ENCODE data around the gene PAQR8. TPM values are rescaled to one million over a fixed set of nuclear protein-coding genes. Genes with fewer than 3 reads are reported as not detected.
A peak's percentile ranks its signal among the peaks of the same experiment; 100 is the strongest.

Gene PAQR8, protein sequence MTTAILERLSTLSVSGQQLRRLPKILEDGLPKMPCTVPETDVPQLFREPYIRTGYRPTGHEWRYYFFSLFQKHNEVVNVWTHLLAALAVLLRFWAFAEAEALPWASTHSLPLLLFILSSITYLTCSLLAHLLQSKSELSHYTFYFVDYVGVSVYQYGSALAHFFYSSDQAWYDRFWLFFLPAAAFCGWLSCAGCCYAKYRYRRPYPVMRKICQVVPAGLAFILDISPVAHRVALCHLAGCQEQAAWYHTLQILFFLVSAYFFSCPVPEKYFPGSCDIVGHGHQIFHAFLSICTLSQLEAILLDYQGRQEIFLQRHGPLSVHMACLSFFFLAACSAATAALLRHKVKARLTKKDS
- 1 to 10 TPM; 1.4 to 3.4 (median 2.6) TPM for total RNA-seq

DNA sequence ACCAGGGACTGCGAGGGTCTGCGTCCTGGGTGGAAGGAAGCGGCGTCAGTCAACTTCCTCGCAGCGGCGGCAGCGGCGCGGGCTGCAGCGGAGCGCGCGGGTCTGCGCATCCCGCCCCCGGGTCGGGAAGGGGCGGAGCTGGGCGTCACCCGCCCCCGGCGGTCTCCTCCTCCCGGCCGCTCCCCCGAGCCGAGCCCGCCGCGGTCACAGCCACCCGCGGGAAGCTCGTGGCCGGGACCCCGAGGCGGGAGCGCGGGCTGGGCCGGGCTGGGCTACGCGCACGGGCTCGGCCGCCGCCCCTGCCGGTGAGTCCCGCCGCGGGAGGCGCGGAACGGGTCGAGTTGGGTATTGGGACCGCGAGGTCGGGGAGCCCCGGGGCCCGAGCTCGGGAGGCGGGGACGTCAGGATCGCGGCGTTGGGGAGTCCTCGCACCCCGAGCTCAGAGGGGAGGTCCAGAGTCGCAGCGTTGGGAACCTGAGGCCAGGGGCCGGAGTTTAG is at the start of gene PAQR8:
TSS of gene PAQR8 (plus strand) at position 207 of the 498 bp plus-strand sequence. CDS start 41,063 bp downstream, outside the sequence.
- Mint-ChIP-seq H3K27me3 (ENCODE audit: low read depth) (no peaks in the 10 kb centered on the region), H3K36me3 (ENCODE audit: insufficient read depth) (peaks cover 5% of the 10 kb centered on the region), H3K9me3 (no peaks in the 10 kb centered on the region), H3K4me3 (peak within 1 kb of the TSS; percentile 98), H3K4me1 (ENCODE audit: low read depth) (peaks cover 38% of the 10 kb centered on the region)
- peak; percentile 90 to 92 for ATAC-seq
- DNase-seq: peak; percentile 80

DNA sequence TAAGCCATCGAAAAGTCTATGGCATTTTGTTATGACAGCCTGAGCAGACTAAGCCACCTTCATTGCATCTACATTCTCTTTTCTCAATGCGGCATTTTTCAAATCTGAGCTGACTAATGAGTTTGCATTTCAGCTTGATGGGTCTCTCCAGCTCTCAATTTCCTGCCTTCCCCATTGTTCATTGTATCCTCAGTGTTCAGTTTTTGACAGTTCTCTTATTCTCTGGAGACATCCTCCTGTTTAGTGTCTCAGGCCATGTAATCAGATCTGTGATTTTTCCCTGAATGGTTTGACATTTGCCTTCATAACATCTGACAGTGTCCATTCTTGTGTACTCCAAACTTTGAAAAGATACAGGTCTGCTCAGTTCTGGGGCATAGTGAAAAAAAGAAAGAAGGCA is 49.5 kb upstream of the PAQR8 start:
- no peak overlapping the region for H3K4me3 Mint-ChIP-seq
- peaks cover 38% of the 10 kb centered on the region for H3K4me1 Mint-ChIP-seq (ENCODE audit: low read depth)
- no peak for DNase-seq
- ATAC-seq: no peak
- peaks cover 3% of the 10 kb centered on the region for H3K9me3 Mint-ChIP-seq
- no peaks in the 10 kb centered on the region for H3K27me3 Mint-ChIP-seq (ENCODE audit: low read depth)
- H3K36me3 Mint-ChIP-seq (ENCODE audit: insufficient read depth): no peaks in the 10 kb centered on the region

DNA sequence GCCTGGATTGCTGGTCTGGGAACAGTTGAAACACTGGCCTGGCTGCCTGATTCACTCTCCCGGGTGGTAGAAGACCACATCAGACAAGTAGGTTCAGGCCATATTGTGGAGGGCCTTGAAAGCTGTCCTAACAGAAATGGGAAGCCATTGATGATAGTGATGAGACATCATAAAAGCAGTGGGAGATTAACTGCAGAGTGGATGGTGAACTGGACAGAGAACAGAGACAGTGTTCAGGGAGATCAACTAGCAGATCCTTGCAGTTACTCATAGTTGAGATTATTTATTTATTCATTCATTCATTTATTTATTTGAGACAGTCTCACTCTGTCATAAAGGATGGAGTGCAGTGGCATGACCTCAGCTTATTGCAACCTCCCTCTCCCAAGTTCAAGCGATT is 47.2 kb upstream of the PAQR8 start:
- H3K9me3 Mint-ChIP-seq: peaks cover 3% of the 10 kb centered on the region

DNA sequence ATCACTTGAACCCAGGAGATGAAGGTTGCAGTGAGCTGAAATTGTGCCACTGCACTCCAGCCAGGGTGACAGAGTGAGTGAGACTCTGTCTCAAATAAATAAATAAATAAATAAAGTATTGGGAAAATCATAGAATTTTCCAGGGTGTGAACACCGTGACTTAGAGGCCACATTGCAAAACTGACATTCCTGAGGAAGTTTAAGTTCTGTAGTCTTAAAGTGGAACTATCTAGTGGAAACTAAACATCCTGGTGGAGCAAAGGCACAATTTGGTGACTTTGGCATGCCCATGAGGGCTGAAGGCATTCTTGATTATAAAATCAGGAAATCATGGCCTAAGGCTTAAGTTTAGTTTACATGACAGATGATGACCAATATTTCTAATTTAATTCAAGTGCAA is 44.7 kb upstream of the PAQR8 start:
- Mint-ChIP-seq H3K27me3 (ENCODE audit: low read depth) (no peaks in the 10 kb centered on the region), H3K4me1 (ENCODE audit: low read depth) (peaks cover 21% of the 10 kb centered on the region), H3K9me3 (no peaks in the 10 kb centered on the region), H3K36me3 (ENCODE audit: insufficient read depth) (no peaks in the 10 kb centered on the region), H3K4me3 (no peak overlapping the region)
- DNase-seq (no peak), ATAC-seq (no peak)

More for the DNA sequence above, 47.2 kb upstream of the PAQR8 start:
- H3K4me3 Mint-ChIP-seq: no peak overlapping the region
- DNase-seq (no peak), ATAC-seq (no peak)
- H3K36me3 Mint-ChIP-seq (ENCODE audit: insufficient read depth): no peaks in the 10 kb centered on the region
- no peaks in the 10 kb centered on the region for H3K27me3 Mint-ChIP-seq (ENCODE audit: low read depth)
- H3K4me1 Mint-ChIP-seq (ENCODE audit: low read depth): peaks cover 32% of the 10 kb centered on the region

DNA sequence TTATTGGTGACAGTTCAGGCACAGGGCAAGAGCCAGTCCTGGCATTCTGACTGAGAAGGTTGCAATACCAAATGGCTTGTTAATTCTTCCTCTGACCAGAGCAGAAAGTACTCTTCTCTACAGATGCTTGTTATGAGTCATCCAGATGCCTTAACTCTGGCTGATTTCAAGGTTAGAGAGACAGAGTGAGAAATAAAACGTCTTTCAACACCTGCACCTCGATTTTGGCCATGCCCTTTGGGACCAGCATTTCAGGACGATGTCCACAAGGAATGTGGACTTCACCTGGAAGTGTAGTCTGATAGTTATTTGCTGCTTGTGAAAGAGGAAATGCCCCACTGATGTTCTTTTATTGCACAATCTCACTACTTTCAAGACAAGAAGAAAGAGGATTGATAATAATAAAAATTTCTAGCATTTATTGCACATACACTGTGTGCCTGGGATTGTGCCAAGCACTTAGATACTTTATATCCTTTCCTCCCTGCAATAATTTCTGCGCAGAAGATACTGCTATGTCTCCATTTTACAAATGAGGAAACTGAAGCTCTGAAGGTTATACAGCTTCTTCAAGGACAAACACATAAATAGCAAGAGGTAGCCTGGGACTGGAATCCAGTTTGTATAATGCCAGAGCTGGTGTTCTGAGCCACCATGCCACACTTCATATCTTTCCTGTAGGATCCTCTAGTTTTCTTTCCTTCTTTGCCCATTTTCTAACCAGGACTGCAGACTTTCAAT is 43.9 kb upstream of the PAQR8 start:
- Mint-ChIP-seq H3K4me1 (ENCODE audit: low read depth) (peaks cover 16% of the 10 kb centered on the region), H3K27me3 (ENCODE audit: low read depth) (no peaks in the 10 kb centered on the region), H3K9me3 (no peaks in the 10 kb centered on the region), H3K36me3 (ENCODE audit: insufficient read depth) (no peaks in the 10 kb centered on the region), H3K4me3 (no peak overlapping the region)
- DNase-seq (no peak), ATAC-seq (peak in 1 of 2 donors; percentile 61)

DNA sequence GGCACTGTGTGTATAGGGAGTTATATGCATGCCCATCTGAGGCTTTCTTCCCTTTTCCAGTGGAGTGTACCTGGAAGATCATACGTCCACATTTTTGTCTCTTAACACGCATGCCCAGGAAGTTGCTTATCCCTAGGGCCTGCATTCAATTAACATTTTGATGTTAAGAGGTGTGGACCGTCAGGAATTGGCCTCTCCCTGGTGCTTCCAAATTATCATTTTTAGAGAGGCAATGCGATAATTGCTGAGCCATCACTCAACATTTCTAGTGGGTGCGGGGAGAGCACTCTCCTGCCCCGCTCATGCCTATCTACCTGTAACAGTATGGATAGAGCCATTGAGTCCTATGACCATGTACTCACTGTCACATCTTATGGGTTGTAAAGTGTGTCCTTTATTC is 37.8 kb upstream of the PAQR8 start:
- Mint-ChIP-seq H3K36me3 (ENCODE audit: insufficient read depth) (no peaks in the 10 kb centered on the region), H3K4me3 (no peak overlapping the region), H3K4me1 (ENCODE audit: low read depth) (peaks cover 10% of the 10 kb centered on the region), H3K9me3 (no peaks in the 10 kb centered on the region), H3K27me3 (ENCODE audit: low read depth) (no peaks in the 10 kb centered on the region)
- no peak for DNase-seq
- no peak for ATAC-seq

DNA sequence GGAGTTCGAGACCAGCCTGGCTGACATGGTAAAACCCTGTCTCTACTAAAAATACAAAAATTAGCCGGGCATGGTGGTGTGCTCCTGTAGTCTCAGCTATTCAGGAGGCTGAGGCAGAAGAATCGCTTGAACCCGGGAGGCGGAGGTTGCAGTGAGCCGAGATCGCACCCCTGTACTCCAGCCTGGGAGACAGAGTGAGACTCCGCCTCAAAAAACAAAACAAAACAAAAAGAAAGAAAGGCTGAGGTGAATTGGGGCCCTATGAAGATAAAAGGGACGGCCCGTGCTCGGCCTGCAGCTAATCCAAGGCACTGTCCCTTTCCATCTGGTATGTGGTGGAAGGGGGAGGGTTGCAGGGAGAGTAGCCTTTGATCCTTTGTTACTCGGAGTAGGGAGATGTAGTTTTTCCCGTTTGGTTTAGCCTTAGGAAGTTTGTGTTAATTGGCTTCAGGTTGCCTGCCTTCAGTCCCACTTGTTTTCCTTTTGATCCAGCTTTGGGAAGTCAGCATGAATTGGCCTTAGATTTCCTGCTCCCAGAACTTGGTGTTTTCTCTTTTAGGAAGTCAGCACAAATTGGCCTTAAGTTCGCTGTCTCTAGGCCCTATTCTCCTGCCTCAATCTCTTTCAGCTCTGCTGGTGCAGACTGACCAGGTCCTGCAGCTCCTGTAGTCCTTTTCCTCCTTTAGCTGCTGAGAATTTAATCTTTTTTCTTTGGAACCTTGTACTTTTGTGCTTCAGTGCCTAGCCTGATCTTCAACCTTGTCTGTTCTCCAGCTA is 36.1 kb upstream of the PAQR8 start:
- peaks cover 13% of the 10 kb centered on the region for H3K4me1 Mint-ChIP-seq (ENCODE audit: low read depth)
- no peaks in the 10 kb centered on the region for H3K9me3 Mint-ChIP-seq
- DNase-seq (no peak), ATAC-seq (no peak)
- H3K27me3 Mint-ChIP-seq (ENCODE audit: low read depth): no peaks in the 10 kb centered on the region
- H3K36me3 Mint-ChIP-seq (ENCODE audit: insufficient read depth): no peaks in the 10 kb centered on the region
- H3K4me3 Mint-ChIP-seq: no peak overlapping the region

DNA sequence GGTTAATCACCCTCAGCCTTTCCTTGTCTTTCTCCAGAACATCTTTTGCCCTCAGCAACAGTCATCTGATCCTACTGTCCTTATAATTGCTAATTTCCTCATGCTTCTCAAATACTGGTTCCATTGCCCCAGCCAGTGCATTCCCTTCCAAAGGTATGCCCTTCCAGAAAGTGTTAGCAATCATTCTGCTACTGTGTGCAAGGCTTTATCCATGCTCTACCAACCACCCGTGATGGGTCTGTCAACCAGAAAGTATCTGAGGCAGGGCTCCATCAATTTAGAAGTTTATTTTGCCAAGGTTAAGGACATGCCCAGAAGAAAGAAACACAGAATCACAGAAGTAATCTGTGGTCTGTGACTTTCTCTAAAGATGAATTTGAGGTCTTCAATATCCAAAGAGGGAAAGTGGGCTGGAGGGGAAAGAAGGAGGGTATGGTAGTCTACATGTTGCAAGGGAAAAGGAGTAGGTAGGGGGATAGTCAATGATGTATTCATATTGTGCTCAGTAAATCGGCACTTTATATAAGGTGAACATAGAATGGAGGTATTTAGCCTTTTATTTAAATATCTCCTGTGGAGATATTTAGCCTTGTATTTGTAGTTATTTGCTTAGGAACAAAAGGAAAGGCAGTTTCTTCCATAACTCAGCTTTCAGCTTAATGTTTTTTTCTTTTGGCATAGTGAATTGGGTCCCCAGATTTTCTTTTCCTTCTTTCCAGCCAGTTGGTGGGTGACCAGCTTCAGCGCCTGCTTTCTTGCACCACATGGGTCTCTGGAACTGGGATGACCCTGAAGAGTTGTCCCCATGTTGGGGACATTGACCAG is 35.2 kb upstream of the PAQR8 start:
- no peaks in the 10 kb centered on the region for H3K9me3 Mint-ChIP-seq
- H3K36me3 Mint-ChIP-seq (ENCODE audit: insufficient read depth): no peaks in the 10 kb centered on the region

DNA sequence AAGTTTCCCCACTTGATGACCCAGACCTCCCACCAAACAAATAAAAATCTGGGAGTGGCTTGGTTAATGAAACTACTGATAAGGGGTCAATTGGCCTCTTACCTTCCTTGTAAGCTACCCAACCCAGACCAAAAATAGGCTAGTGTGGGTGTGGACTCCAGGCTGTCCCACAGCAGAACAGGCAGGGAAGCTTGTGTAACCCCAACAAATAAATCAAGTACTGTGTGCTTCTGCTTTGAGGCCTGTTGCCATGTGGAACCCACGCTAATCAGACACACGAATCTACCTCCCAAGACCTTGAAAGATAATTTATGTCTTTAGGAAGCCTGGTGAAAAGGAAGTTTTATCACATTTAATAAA is 33.7 kb upstream of the PAQR8 start:
- DNase-seq (no peak), ATAC-seq (no peak)
- Mint-ChIP-seq H3K27me3 (ENCODE audit: low read depth) (no peaks in the 10 kb centered on the region), H3K4me3 (no peak overlapping the region), H3K9me3 (no peaks in the 10 kb centered on the region), H3K36me3 (ENCODE audit: insufficient read depth) (no peaks in the 10 kb centered on the region), H3K4me1 (ENCODE audit: low read depth) (peaks cover 27% of the 10 kb centered on the region)

More for the DNA sequence above, 35.2 kb upstream of the PAQR8 start:
- DNase-seq (no peak), ATAC-seq (no peak)
- no peak overlapping the region for H3K4me3 Mint-ChIP-seq
- H3K27me3 Mint-ChIP-seq (ENCODE audit: low read depth): no peaks in the 10 kb centered on the region
- peaks cover 16% of the 10 kb centered on the region for H3K4me1 Mint-ChIP-seq (ENCODE audit: low read depth)

DNA sequence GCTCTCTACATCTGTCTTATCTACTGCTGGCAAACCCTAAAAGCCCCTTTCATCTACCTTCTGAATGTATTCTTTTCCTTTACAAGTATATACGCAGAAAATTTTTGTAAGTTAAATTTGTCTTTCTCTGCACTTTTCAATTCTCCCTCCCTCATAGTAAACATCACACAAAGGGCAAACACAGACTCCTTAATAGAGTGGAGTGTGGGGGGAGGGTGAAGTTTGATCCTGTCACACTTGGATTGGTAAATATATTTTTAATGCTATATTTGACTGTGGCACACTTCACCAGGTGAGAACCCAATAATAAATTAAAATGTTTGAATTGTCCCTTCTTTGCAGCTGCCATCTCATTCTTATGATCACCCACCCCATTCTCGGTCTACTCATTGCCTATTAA is 33.2 kb upstream of the PAQR8 start:
- no peaks in the 10 kb centered on the region for H3K27me3 Mint-ChIP-seq (ENCODE audit: low read depth)
- no peaks in the 10 kb centered on the region for H3K36me3 Mint-ChIP-seq (ENCODE audit: insufficient read depth)
- ATAC-seq (no peak), DNase-seq (no peak)
- H3K4me1 Mint-ChIP-seq (ENCODE audit: low read depth): peaks cover 31% of the 10 kb centered on the region
- H3K4me3 Mint-ChIP-seq: no peak overlapping the region
- H3K9me3 Mint-ChIP-seq: no peaks in the 10 kb centered on the region

DNA sequence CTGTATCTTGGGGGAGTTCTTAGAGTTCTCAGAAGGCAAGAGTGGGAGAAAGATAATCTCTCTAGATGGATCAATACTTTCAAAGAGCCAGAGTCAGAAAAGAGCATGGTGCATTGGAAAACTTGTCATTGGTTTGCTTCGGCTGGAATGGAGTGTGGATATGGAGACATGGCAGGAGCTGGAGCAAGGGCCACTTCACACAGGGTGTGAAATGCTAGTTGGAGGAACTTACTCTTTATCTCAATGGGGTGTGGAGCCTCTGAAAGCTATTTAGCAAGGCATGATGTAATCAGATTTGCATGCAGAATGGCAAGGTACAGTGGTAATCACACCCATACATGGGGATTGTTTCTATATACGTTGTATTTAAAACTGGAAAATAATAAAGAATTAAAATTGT is 31.5 kb upstream of the PAQR8 start:
- no peak overlapping the region for H3K4me3 Mint-ChIP-seq

DNA sequence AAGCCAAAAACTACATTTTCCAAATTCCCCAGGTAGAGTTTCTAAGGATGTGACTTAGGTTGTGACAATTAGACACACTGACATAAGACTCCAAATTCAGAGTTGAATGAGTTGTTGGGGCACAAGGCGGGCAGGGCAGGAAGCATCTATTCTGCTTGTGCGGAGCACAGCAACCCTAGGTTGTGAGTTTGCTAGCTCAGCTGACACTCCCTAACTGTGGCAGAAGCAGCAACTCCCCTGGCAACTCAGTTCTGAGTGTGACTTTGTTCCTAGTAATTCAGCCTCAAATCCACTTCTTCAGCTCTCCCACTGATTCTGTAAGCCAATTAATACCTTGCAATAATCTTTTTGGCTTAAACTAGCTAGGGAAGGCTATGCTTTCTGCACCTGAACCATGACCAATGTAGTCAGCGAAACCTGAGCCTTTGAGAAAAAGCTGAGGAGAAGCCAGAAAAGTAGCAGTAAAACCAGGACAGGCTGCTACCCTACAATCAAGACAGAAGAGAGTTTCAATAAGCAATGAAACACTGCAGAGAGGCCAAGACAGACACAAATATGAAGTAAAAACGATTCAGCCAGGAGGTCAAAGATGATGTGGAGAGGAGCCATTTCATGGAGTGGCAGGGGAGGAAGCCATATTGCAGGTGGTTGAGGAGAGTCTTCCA is 30.0 kb upstream of the PAQR8 start:
- ATAC-seq (no peak), DNase-seq (no peak)
- H3K27me3 Mint-ChIP-seq (ENCODE audit: low read depth): no peaks in the 10 kb centered on the region
- H3K9me3 Mint-ChIP-seq: no peaks in the 10 kb centered on the region
- H3K36me3 Mint-ChIP-seq (ENCODE audit: insufficient read depth): no peaks in the 10 kb centered on the region
- H3K4me1 Mint-ChIP-seq (ENCODE audit: low read depth): peaks cover 60% of the 10 kb centered on the region
- H3K4me3 Mint-ChIP-seq: no peak overlapping the region

More for the DNA sequence above, 31.5 kb upstream of the PAQR8 start:
- no peak for DNase-seq
- H3K4me1 Mint-ChIP-seq (ENCODE audit: low read depth): peaks cover 49% of the 10 kb centered on the region
- no peaks in the 10 kb centered on the region for H3K9me3 Mint-ChIP-seq
- ATAC-seq: no peak
- no peaks in the 10 kb centered on the region for H3K36me3 Mint-ChIP-seq (ENCODE audit: insufficient read depth)
- H3K27me3 Mint-ChIP-seq (ENCODE audit: low read depth): no peaks in the 10 kb centered on the region

DNA sequence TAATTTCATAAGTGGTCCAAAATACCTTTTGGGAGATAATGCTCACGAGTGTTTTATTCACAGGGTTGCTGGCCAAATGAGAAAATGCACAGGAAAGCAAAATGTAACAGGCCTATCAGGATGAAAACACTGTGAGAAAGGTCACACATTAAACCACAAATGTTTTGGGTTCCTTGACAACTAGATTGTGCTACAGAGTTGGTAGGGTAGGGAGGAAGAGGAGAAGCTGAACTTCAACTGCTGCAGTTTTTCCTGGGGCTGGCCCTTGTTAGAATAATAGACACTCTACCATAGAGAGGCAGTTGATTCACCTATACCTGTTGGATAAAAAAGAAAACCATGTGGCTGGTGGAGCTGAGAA is 28.1 kb upstream of the PAQR8 start:
- H3K4me3 Mint-ChIP-seq: peak overlapping the region; percentile 16
- no peaks in the 10 kb centered on the region for H3K36me3 Mint-ChIP-seq (ENCODE audit: insufficient read depth)
- H3K4me1 Mint-ChIP-seq (ENCODE audit: low read depth): peaks cover 68% of the 10 kb centered on the region
- no peaks in the 10 kb centered on the region for H3K9me3 Mint-ChIP-seq
- DNase-seq (no peak), ATAC-seq (peak; percentile 42 to 59)
- H3K27me3 Mint-ChIP-seq (ENCODE audit: low read depth): no peaks in the 10 kb centered on the region

Measured in activated T-cell treated with anti-CD3 and anti-CD28 coated beads, Interleukin-2, amount 50 U/mL, for 4 hours (primary cell).